ENCODE measurements around the gene DNAJC2.

DNA sequence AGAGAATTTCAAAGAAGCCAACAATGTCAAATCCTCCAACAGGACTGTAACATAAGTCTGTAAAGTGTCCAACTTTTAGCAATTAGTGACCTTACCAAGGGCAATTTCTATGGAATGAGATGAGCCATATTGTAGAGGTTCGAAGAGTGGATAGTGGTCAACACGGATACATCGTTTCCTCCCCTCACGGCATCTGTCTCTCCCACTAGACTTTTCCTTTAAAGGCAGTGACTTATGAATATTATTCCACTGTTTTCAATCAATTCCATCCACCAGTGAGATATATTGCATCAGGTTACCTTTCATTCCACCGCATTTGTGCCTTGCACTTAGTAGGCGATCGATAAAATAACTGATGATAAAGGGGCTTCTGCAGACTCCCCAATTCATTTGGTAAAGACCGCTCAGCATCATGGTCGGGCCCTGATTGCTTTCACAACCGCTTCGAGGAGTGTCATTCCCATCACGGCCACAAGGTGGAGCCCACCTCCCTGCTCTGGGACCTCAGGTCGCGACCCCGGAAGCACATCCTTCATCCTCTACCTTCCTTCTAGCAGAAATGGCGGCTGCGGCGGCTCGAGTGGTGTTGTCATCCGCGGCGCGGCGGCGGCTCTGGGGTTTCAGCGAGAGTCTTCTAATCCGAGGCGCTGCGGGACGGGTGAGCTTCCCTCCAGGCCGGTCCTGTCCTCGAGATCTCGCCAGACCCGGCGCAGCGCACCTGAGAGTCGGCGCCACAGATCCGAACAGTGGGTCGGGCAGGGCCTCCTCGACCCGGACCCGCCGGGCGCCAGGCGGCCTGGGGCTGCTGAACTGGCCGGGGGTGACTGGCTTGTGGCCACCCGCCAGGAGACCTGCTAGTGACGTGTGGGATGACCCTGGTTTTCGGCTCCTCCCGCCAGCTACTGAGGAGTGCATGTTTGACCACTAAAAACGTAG lies 47.4 kb downstream of the DNAJC2 start, which contains the start of gene PMPCB:
- TF ChIP-seq, protein P1, sequence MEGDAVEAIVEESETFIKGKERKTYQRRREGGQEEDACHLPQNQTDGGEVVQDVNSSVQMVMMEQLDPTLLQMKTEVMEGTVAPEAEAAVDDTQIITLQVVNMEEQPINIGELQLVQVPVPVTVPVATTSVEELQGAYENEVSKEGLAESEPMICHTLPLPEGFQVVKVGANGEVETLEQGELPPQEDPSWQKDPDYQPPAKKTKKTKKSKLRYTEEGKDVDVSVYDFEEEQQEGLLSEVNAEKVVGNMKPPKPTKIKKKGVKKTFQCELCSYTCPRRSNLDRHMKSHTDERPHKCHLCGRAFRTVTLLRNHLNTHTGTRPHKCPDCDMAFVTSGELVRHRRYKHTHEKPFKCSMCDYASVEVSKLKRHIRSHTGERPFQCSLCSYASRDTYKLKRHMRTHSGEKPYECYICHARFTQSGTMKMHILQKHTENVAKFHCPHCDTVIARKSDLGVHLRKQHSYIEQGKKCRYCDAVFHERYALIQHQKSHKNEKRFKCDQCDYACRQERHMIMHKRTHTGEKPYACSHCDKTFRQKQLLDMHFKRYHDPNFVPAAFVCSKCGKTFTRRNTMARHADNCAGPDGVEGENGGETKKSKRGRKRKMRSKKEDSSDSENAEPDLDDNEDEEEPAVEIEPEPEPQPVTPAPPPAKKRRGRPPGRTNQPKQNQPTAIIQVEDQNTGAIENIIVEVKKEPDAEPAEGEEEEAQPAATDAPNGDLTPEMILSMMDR (IDR thresholded peaks at IDR 0.05), result peak; percentile 86
- no peak for TF ChIP-seq EZH2phosphoT487 (IDR thresholded peaks at IDR 0.05)
